D341Med (cell line): ENCODE results near the gene PPP4C.

Experiments
- DNase-seq: peaks from one replicate; pipeline ENCODE4 v3.0.0; 2012; ENCODE audit warnings: low spot score

The PPP4C gene

GRCh38 chr16:30054959-30055553 is 20.7 kb upstream of the PPP4C start:
- peak; percentile 61 for DNase-seq

- DNase-seq, result no peak
Measured at GRCh38 chr16:30060346-30060745, 15.4 kb upstream of the PPP4C start.

- no peak for DNase-seq
Measured at GRCh38 chr16:30060836-30061554, 14.8 kb upstream of the PPP4C start.

- DNase-seq, result no peak
Measured at GRCh38 chr16:30063278-30063892, 12.4 kb upstream of the PPP4C start.

DNA sequence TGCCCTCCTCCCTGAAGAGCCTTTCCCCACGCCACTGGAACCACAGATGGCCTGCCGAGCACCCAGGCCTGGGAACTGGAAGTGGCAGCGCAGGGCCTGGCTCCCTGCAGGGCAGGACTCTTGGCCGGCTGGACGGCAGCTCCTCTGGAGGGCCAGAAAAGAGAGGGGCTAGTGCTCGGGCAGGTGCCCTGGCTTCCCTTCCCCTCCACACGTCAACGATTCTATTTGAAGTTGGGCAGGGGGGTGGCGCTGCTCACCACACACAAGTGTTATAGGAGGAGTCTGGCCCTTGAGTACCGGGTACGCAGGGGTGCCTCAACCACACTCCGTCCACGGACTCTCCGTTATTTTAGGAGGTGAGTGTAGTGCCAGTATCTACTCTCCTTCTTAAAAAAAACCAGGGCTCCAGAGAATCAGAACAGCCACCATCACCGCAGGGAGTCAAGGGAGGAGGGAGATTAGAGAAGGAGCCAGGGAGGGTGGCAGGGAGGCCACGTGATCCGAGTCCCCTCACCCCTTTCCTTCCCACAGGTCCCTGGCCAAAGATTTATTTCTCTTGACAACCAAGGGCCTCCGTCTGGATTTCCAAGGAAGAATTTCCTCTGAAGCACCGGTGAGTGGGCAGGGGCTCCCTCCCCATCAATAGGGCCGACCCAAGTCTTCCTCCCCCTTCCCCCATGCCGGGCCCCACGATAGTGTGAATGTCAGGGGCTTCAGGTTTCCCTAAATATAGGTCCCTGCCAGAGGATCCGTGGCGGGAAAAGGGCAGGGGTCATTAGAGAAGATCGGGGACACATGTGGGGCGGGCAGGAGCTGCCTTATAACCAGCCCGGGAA is 11.7 kb upstream of the PPP4C start:
- peak; percentile 62 for DNase-seq

- peak; percentile 85 for DNase-seq
Measured at GRCh38 chr16:30064729-30065101, 11.1 kb upstream of the PPP4C start.

GRCh38 chr16:30065102-30065942 is 10.5 kb upstream of the PPP4C start, which contains the start of gene ALDOA:
Gene ALDOA (plus strand): TSS chr16:30065760. CDS start chr16:30066898, 1,138 bp downstream.
- peak; percentile 90 for DNase-seq

GRCh38 chr16:30065943-30066760 is 9.6 kb upstream of the PPP4C start:
- no peak for DNase-seq

- peak; percentile 73 for DNase-seq
Measured at GRCh38 chr16:30066761-30067583, 8.8 kb upstream of the PPP4C start.

DNA sequence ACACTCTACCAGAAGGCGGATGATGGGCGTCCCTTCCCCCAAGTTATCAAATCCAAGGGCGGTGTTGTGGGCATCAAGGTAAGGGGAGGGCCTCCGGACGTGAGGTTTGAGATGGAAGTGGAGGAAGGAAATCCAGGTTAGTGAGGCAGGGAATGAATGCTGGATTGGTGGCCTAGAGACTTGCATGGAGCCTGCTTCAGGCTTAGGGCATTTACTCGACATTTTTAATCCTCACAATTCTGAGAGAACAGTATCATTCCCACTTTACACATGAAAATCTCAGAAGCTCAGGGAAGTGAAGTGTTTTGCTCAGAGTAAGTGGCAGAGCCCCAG is 8.2 kb upstream of the PPP4C start:
- no peak for DNase-seq

GRCh38 chr16:30068333-30068732 is 7.5 kb upstream of the PPP4C start:
- DNase-seq, result no peak

DNA sequence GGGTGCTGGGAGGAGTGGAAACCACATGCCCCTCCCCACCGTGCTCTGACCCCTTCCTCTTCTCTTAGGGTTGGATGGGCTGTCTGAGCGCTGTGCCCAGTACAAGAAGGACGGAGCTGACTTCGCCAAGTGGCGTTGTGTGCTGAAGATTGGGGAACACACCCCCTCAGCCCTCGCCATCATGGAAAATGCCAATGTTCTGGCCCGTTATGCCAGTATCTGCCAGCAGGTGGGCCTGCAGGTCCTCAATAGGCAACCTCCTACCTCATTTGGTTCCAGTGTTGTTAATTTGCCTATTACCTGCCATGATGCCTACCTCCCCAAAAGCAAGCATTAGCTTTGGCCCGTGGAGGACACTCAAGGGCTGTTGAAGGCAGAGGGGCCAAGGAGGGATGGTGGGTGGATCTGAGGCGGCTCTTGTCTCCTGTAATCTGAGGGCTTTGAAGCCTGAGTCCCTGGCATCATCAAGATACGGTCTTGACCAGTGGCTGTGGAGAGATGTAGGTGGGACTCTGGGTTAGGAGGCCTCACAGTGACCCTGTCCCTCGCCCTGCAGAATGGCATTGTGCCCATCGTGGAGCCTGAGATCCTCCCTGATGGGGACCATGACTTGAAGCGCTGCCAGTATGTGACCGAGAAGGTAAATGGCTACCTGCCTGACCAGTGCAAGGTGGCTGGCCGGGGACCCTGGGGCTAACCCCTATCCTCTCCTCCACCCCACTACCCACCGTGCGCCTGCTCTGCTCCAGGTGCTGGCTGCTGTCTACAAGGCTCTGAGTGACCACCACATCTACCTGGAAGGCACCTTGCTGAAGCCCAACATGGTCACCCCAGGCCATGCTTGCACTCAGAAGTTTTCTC is 6.8 kb upstream of the PPP4C start:
- no peak for DNase-seq

DNA sequence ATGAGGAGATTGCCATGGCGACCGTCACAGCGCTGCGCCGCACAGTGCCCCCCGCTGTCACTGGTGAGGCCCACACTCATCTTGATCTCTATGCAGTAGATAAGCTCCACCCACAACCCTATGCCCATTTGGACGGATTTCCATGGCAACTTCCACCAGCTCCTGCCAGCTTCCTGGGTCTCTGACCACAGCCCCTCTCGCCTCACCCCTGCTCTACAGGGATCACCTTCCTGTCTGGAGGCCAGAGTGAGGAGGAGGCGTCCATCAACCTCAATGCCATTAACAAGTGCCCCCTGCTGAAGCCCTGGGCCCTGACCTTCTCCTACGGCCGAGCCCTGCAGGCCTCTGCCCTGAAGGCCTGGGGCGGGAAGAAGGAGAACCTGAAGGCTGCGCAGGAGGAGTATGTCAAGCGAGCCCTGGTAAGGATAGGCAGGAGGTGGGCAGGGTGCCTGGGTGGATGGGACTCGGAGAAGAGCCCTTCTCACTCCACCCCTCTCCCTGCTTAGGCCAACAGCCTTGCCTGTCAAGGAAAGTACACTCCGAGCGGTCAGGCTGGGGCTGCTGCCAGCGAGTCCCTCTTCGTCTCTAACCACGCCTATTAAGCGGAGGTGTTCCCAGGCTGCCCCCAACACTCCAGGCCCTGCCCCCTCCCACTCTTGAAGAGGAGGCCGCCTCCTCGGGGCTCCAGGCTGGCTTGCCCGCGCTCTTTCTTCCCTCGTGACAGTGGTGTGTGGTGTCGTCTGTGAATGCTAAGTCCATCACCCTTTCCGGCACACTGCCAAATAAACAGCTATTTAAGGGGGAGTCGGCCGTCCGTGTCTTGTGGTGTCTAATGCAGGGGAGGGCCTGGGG is 6.0 kb upstream of the PPP4C start:
- no peak for DNase-seq

DNA sequence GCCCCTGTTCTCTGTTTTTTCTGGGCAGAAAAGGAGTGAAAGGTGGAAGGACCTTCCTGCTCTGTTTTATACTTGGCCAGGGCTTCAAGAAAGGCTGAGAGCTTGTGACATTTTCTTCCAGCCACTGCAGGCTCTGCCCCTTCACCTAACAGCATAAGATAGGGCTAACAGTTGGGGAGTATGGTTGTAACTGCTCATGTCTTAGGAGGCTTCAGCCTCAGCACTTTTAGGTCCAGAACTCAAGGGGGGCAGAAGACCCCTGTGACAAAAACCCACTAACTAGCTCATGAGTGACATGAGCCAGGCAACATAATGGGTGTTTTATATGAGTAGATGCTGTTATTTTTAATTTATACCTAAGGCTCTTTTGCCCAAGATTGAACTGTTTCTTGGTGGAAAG is 5.3 kb upstream of the PPP4C start:
- DNase-seq, result no peak

DNA sequence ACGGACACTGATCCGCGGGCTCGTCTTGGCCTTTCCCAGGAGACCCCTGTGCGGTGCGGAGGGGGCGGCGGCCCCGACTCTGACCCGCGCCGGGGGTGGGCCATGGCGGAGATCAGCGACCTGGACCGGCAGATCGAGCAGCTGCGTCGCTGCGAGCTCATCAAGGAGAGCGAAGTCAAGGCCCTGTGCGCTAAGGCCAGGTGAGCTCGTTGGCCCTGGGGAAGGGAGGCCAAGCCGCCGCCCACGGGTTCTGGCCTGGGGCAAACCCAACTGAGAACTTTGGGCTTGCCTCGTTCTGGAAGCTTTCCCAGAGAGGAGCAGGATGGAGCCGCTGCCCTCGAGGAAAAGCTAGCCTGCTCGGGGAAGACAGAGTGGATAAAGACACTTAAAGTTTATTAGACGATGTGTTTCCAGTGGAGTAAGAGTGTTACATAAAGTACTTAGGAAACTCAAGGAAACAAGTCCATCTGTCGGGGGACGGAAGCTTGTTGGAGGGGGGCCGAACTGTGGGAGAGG is 540 bp downstream of the PPP4C start:
- DNase-seq, result no peak

- DNase-seq, result no peak
Measured at GRCh38 chr16:30077656-30078055, 1.9 kb downstream of the PPP4C start.

DNA sequence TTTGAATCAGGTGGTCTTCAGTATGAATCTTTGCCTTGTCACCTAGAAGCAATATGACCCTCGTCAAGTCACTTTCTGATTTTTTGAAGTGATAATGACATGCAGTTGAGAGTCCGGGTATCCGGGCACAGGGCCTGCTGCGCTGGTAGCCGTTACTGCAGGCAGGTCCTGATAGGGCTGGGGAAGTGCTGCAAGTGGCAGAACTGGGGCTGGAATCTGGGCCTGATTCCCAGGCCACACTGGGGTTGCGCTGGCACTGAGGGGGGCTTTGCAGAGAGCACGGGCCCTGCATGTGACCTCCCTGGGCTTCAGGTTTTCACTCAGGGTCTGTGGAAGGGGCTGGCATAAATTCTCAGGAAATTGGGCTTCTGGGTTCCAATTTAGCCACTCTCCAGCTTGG is 3.0 kb downstream of the PPP4C start:
- no peak for DNase-seq

DNA sequence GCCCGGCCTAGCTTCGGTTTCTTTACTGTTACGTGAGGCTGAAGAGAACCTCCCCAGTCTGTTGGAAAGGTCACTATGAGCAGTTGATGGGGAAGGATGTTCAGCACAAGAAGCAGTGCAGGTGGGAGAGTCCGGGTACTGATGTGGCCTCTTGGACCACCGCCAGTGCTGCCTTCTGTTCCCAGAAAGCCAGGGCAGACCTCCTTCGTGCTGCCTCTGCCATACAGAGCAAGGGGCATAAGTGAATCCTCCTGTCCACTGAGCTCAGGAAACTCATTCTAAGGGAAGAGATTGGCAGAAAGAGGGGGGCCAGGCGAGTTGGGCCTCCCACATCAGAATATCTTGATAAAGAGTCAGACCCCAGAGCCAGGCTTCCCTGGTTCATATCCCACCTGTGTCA is 3.7 kb downstream of the PPP4C start:
- DNase-seq, result no peak
